Hepatocyte (in vitro differentiated cells): ENCODE data around the gene EIF3A.

Experiments
- EZH2 ChIP-seq: fragments of 200-600 bp; sonication (generic); IDR thresholded peaks from 2 replicates; pipeline ENCODE4 v1.6.1; 2016; ENCODE audit warnings: antibody characterized with exemption, mild to moderate bottlenecking, borderline replicate concordance
- EZH2phosphoT487 ChIP-seq: fragments of 200-600 bp; sonication (generic); IDR thresholded peaks from one replicate; pipeline ENCODE4 v1.6.1; 2018; ENCODE audit warnings: antibody characterized with exemption, mild to moderate bottlenecking, low read depth, moderate library complexity; ENCODE audit not compliant: unreplicated experiment, severe bottlenecking
- TF ChIP-seq, protein P1 (sequence below): fragments of 200-600 bp; sonication (generic); IDR thresholded peaks from 2 replicates; pipeline ENCODE4 v1.5.1; 2016; ENCODE audit warnings: antibody characterized with exemption, mild to moderate bottlenecking; ENCODE audit not compliant: poor library complexity

- TF ChIP-seq, protein P1, sequence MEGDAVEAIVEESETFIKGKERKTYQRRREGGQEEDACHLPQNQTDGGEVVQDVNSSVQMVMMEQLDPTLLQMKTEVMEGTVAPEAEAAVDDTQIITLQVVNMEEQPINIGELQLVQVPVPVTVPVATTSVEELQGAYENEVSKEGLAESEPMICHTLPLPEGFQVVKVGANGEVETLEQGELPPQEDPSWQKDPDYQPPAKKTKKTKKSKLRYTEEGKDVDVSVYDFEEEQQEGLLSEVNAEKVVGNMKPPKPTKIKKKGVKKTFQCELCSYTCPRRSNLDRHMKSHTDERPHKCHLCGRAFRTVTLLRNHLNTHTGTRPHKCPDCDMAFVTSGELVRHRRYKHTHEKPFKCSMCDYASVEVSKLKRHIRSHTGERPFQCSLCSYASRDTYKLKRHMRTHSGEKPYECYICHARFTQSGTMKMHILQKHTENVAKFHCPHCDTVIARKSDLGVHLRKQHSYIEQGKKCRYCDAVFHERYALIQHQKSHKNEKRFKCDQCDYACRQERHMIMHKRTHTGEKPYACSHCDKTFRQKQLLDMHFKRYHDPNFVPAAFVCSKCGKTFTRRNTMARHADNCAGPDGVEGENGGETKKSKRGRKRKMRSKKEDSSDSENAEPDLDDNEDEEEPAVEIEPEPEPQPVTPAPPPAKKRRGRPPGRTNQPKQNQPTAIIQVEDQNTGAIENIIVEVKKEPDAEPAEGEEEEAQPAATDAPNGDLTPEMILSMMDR: no peak
- TF ChIP-seq EZH2 (no peak), EZH2phosphoT487 (no peak)
Measured at GRCh38 chr10:119119400-119119799, 38.8 kb upstream of the EIF3A start.
